GM10266 (cell line): ENCODE data around the gene ARAP2.

Experiments
- DNase-seq: peaks from one replicate; pipeline ENCODE4 v3.0.0; 2012; ENCODE audit errors: extremely low spot score
- CTCF ChIP-seq: IDR thresholded peaks from 2 replicates; pipeline ENCODE4 v1.5.1; 2012; ENCODE audit warnings: mild to moderate bottlenecking, low read depth; ENCODE audit not compliant: control insufficient read depth, insufficient read depth; ENCODE audit errors: missing control alignments

Gene ARAP2

GRCh38 chr4:36256398-36256891, 12.1 kb upstream of the ARAP2 start:
- DNase-seq = peak; percentile 32
- TF ChIP-seq CTCF = no peak

GRCh38 chr4:36255577-36255976, 11.3 kb upstream of the ARAP2 start:
- peak; percentile 46 for DNase-seq
- no peak for TF ChIP-seq CTCF

DNA sequence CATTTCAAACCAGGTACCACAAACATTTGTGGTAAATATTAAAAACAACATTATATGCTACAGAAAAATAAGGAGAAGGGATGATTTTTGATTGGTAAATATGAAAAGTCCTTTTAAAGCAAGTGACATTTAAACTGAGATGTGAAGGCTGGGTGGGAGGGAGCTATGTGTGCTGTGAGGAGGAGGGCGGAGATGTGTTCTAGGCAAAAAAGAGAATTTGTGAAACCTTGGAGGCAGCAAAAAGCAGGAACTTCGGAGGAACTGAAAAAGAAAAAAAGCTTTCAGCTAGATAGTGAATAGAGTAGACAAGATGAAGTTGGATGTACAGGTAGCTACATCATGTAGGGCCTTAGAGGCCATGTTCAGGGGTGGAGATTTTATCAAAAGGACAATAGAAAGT, 10.1 kb upstream of the ARAP2 start:
- no peak for DNase-seq
- no peak for TF ChIP-seq CTCF

- DNase-seq = no peak
- TF ChIP-seq CTCF = no peak
Measured at GRCh38 chr4:36251983-36252382, 7.7 kb upstream of the ARAP2 start.

DNA sequence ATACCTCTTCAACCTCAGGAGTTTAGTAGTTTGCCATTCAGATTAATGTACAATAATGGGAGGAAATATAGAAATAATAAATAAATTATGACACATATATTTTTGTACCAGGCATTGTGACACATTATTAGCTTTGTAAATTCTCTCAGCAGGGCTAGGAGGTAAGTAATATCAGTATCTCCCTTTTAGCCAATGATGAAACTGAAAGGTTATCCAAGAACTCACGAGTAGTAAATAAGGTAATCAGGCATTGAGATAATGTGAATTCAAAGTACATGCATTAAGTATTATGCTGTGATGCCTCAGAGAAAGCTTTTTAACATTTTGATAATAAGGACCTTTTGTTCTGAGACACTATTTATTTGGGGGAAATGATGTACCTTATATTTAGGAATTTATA, 5.3 kb upstream of the ARAP2 start:
- no peak for DNase-seq
- no peak for TF ChIP-seq CTCF

GRCh38 chr4:36243355-36244256, 708 bp downstream of the ARAP2 start:
- DNase-seq = peak; percentile 41
- TF ChIP-seq CTCF = no peak

DNA sequence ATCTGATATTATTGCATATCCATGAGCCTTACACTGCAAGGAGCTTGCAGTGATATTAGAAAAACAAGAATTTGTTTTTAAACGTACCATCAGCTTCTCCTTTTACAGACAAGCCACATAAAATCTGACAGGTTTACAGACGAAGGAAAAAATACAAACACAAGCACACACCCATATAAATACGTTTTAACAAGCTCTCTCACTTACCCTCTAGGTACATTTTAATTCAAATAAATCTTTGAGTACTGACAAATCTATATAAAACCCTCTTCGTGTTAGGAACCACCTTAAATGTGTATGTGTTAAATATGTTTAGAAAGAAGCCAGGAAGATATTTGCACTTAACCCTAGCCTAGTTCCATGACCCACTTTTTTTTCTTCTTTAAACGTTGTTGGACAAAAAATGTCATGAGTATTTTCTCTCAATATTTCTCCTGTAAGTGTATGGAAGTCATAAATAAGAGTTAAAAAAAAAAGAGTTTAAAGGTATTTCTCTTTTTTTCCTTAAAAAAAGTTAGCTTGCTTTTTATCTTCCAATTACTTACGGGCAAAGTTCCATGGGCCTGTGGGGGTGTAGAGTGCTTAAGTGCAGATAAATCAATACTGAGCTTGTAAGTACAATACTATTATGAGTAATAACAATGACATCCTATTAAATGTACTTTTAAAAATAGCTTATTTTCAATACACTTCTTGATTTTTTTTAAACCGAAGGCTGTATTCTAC, 1.5 kb downstream of the ARAP2 start:
- no peak for TF ChIP-seq CTCF
- DNase-seq = no peak
